Caki2 (cell line): Measurements from ENCODE around the gene CDK9. TPM values are rescaled to one million over a fixed set of nuclear protein-coding genes. Genes with fewer than 3 reads are reported as not detected.
A peak's percentile ranks its signal among the peaks of the same experiment; 100 is the strongest.

ENCODE experiments used
- DNase-seq: peaks from one replicate; pipeline ENCODE4 v3.0.0-alpha.2; 2015; ENCODE audit warnings: low read depth
- in situ Hi-C: cut with HindIII; loops from 2 replicates; pipeline ENCODE4 v1.10.0; 2016; ENCODE audit warnings: low sequenced_read_pairs, low pct_unique_long_range_greater_than_20kb, mixed read lengths
- total RNA-seq: library from RNA; depleted of rRNA; stranded (reverse); fragments of >200 nt; shearing (Covaris generic); gene quantifications from 2 replicates; pipeline ENCODE4 v1.2.3, GENCODE V29; 2014; ENCODE audit warnings: low replicate concordance; rRNA removed

The CDK9 gene
- total RNA-seq: 38.3 and 51.9 TPM in 2 replicates

- peak; percentile 88 for DNase-seq
- in situ Hi-C loops: no loop called here
Measured at GRCh38 chr9:127785933-127786772, at the start of gene CDK9. TSS of gene CDK9 (plus strand) at chr9:127786034. CDS start at chr9:127786149, 115 bp downstream.

GRCh38 chr9:127738666-127739065, 47.2 kb upstream of the CDK9 start:
- in situ Hi-C loops: no loop called here
- no peak for DNase-seq

- in situ Hi-C loops: no loop called here
- peak; percentile 4 for DNase-seq
Measured at GRCh38 chr9:127739614-127740330, 46.1 kb upstream of the CDK9 start.

GRCh38 chr9:127741831-127742434, 43.9 kb upstream of the CDK9 start:
- in situ Hi-C loops: no loop called here
- peak; percentile 62 for DNase-seq

GRCh38 chr9:127742435-127743088, 43.3 kb upstream of the CDK9 start:
- in situ Hi-C loops: no loop called here
- peak; percentile 85 for DNase-seq

- DNase-seq: no peak
- in situ Hi-C loops: no loop called here
Measured at GRCh38 chr9:127744398-127745110, 41.3 kb upstream of the CDK9 start.

- no peak for DNase-seq
- in situ Hi-C loops: no loop called here
Measured at GRCh38 chr9:127746959-127747569, 38.8 kb upstream of the CDK9 start.

- in situ Hi-C loops: no loop called here
- no peak for DNase-seq
Measured at GRCh38 chr9:127749090-127749787, 36.6 kb upstream of the CDK9 start.

GRCh38 chr9:127751269-127752054, 34.4 kb upstream of the CDK9 start:
- in situ Hi-C loops: no loop called here
- DNase-seq: peak; percentile 31

GRCh38 chr9:127753148-127753547, 32.7 kb upstream of the CDK9 start:
- DNase-seq: no peak
- in situ Hi-C loops: no loop called here

GRCh38 chr9:127753622-127754021, 32.2 kb upstream of the CDK9 start:
- in situ Hi-C loops: no loop called here
- DNase-seq: no peak

GRCh38 chr9:127754099-127755060, 31.5 kb upstream of the CDK9 start:
- DNase-seq: no peak
- in situ Hi-C loops: no loop called here

GRCh38 chr9:127755061-127756060, 30.5 kb upstream of the CDK9 start:
- in situ Hi-C loops: no loop called here
- no peak for DNase-seq

GRCh38 chr9:127756233-127756632, 29.6 kb upstream of the CDK9 start:
- in situ Hi-C loops: no loop called here

More at GRCh38 chr9:127756233-127756632, 29.6 kb upstream of the CDK9 start:
- DNase-seq: no peak
